Breast epithelium (tissue), 3 donors: ENCODE measurements around the gene CDH23.

Source experiments
- POLR2A ChIP-seq: fragments of 450-650 bp; IDR thresholded peaks from one replicate; pipeline ENCODE4 v1.6.1; 2016; ENCODE audit warnings: antibody characterized with exemption, mild to moderate bottlenecking, moderate library complexity
- TF ChIP-seq, protein P1 (sequence below), 3 donors: fragments of 450-650 bp; IDR thresholded peaks; one replicate each; pipeline ENCODE4 v1.5.1; 2016 to 2017; ENCODE audit warnings: antibody characterized with exemption in 3 of 3, mild to moderate bottlenecking in 3 of 3, moderate library complexity in 3 of 3

DNA sequence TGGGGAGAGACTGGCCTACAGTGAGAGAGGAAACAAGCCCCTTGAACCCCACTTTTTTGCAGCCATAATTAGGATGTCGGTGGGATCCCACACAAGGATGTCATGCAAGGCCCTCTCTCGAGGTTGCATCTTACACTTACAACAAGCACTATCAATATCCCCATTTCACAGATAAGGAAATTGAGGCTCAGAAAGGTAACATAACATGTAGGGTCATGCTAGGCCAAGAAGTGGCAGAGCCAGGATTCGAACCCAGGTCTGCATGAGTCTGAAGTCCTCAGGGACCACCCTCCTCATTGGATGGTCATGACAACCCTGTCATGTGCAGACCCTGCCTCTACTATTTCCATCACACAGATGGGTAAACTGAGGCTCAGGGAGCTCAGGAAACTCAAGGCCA lies 199.4 kb downstream of the CDH23 start:
- TF ChIP-seq, protein P1, sequence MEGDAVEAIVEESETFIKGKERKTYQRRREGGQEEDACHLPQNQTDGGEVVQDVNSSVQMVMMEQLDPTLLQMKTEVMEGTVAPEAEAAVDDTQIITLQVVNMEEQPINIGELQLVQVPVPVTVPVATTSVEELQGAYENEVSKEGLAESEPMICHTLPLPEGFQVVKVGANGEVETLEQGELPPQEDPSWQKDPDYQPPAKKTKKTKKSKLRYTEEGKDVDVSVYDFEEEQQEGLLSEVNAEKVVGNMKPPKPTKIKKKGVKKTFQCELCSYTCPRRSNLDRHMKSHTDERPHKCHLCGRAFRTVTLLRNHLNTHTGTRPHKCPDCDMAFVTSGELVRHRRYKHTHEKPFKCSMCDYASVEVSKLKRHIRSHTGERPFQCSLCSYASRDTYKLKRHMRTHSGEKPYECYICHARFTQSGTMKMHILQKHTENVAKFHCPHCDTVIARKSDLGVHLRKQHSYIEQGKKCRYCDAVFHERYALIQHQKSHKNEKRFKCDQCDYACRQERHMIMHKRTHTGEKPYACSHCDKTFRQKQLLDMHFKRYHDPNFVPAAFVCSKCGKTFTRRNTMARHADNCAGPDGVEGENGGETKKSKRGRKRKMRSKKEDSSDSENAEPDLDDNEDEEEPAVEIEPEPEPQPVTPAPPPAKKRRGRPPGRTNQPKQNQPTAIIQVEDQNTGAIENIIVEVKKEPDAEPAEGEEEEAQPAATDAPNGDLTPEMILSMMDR (IDR thresholded peaks at IDR 0.05) = no peak
- no peak for TF ChIP-seq POLR2A
